HepG2 (cell line): Measurements from ENCODE around the gene GFOD1. TPM values are rescaled to one million over a fixed set of nuclear protein-coding genes. Genes with fewer than 3 reads are reported as not detected.
A peak's percentile ranks its signal among the peaks of the same experiment; 100 is the strongest.

Experiments
- AGO1 ChIP-seq: fragments of 200-400 bp; formaldehyde crosslinking; IDR thresholded peaks from 2 replicates; pipeline ENCODE4 v1.6.1; 2017; ENCODE audit warnings: mild to moderate bottlenecking, low read depth, low read length, moderate library complexity; ENCODE audit not compliant: poor library complexity, severe bottlenecking
- ARID5B ChIP-seq: IDR thresholded peaks from 2 replicates; pipeline ENCODE4 v1.4.0; 2020; ENCODE audit warnings: mild to moderate bottlenecking, missing genetic modification reagents
- CEBPG ChIP-seq: IDR thresholded peaks from 2 replicates; pipeline ENCODE4 v1.6.1; 2016
- CHD2 ChIP-seq: IDR thresholded peaks from 2 replicates; pipeline ENCODE4 v1.6.1; 2011; ENCODE audit warnings: low read depth, low read length, improper control_type of control experiment
- CHD4 ChIP-seq: fragments of 200-600 bp; sonication (generic); IDR thresholded peaks from 2 replicates; pipeline ENCODE4 v1.7.0; 2017; ENCODE audit warnings: mild to moderate bottlenecking, low read length, borderline replicate concordance
- ELF4 ChIP-seq: sonication (generic); formaldehyde crosslinking; IDR thresholded peaks from 2 replicates; pipeline ENCODE4 v1.5.0; 2020; ENCODE audit warnings: missing genetic modification reagents, mild to moderate bottlenecking, moderate library complexity, borderline replicate concordance
- FOXA1 ChIP-seq, 2 experiments: fragments of 450-650 bp in 1 of 2; sonication (generic) in 1 of 2; formaldehyde crosslinking in 1 of 2; IDR thresholded peaks; 2 replicates each; pipeline versions ENCODE4 v1.4.0 to v1.6.1; 2016 to 2020; ENCODE audit warnings: missing genetic modification reagents in 1 of 2
- FOXO1 ChIP-seq: sonication (generic); formaldehyde crosslinking; IDR thresholded peaks from 2 replicates; pipeline ENCODE4 v1.4.0; 2020; ENCODE audit warnings: missing genetic modification reagents
- HMG20A ChIP-seq: IDR thresholded peaks from 2 replicates; pipeline ENCODE4 v1.6.1; 2016; ENCODE audit warnings: borderline replicate concordance
- HMGA1 ChIP-seq: sonication (generic); formaldehyde crosslinking; conservative IDR thresholded peaks from 2 replicates; pipeline ENCODE4 v1.4.0; 2020; ENCODE audit warnings: missing genetic modification reagents
- IKZF1 ChIP-seq: fragments of 450-650 bp; IDR thresholded peaks from 2 replicates; pipeline ENCODE4 v1.7.1; 2016
- PLRG1 ChIP-seq: fragments of 450-650 bp; conservative IDR thresholded peaks from 2 replicates; pipeline ENCODE4 v1.6.1; 2016
- RNF219 ChIP-seq: sonication (generic); formaldehyde crosslinking; IDR thresholded peaks from 2 replicates; pipeline ENCODE4 v1.5.0; 2020; ENCODE audit warnings: mild to moderate bottlenecking, missing genetic modification reagents
- SRSF1 ChIP-seq: fragments of 200-400 bp; formaldehyde crosslinking; optimal IDR thresholded peaks from 2 replicates; pipeline ENCODE3; 2017; ENCODE audit warnings: mild to moderate bottlenecking, low read depth, low read length, moderate library complexity
- TRAFD1 ChIP-seq: sonication (generic); formaldehyde crosslinking; IDR thresholded peaks from 2 replicates; pipeline ENCODE4 v1.5.1; 2020; ENCODE audit warnings: missing genetic modification reagents, mild to moderate bottlenecking, borderline replicate concordance
- ZMAT5 ChIP-seq: sonication (generic); formaldehyde crosslinking; IDR thresholded peaks from 2 replicates; pipeline ENCODE4 v1.5.0; 2020; ENCODE audit warnings: mild to moderate bottlenecking, low read depth, missing genetic modification reagents, borderline replicate concordance
- ZNF10 ChIP-seq: sonication (generic); formaldehyde crosslinking; IDR thresholded peaks from 2 replicates; pipeline ENCODE4 v1.4.0; 2020; ENCODE audit warnings: mild to moderate bottlenecking, low read depth, missing genetic modification reagents, borderline replicate concordance
- ZNF513 ChIP-seq: sonication (generic); formaldehyde crosslinking; conservative IDR thresholded peaks from 2 replicates; pipeline ENCODE4 v1.5.0; 2020; ENCODE audit warnings: missing genetic modification reagents
- ZNF670 ChIP-seq: sonication (generic); formaldehyde crosslinking; IDR thresholded peaks from 2 replicates; pipeline ENCODE4 v1.8.0; 2022; ENCODE audit warnings: mild to moderate bottlenecking, missing genetic modification reagents, borderline replicate concordance
- ZNF709 ChIP-seq: sonication (generic); formaldehyde crosslinking; IDR thresholded peaks from 2 replicates; pipeline ENCODE4 v1.5.0; 2020; ENCODE audit warnings: mild to moderate bottlenecking, missing genetic modification reagents
- ZNF841 ChIP-seq: sonication (generic); formaldehyde crosslinking; IDR thresholded peaks from 2 replicates; pipeline ENCODE4 v1.8.1; 2023; ENCODE audit warnings: missing genetic modification reagents, borderline replicate concordance
- ZNF883 ChIP-seq: sonication (generic); formaldehyde crosslinking; IDR thresholded peaks from 2 replicates; pipeline ENCODE4 v1.5.1; 2020; ENCODE audit warnings: mild to moderate bottlenecking, missing genetic modification reagents; ENCODE audit errors: not compliant biosample characterization
- polyA plus RNA-seq, 8 experiments: library from polyadenylated mRNA; depleted of rRNA in 3 of 8; stranded (reverse) in 7 of 8; unstranded in 1 of 8; fragments of >200 nt; fragmentation: Illumina TruSeq in 4 of 8; extraction: Trizol in 4 of 8; gene quantifications; 2 replicates each; pipeline versions ENCODE4 v1.2.1 to v1.2.3, GENCODE V29; 2011 to 2016; ENCODE audit warnings: low read depth in 4 of 8, missing spikeins in 1 of 8, mixed read lengths in 1 of 8; ENCODE audit not compliant: insufficient read depth in 1 of 8
- total RNA-seq, 5 experiments: library from RNA; depleted of rRNA; stranded (reverse); fragments of >200 nt; fragmentation: Illumina TruSeq; extraction: Trizol; gene quantifications; 2 replicates each; pipeline ENCODE4 v1.2.3, GENCODE V29; 2016; ENCODE audit warnings: low read depth in 1 of 5

GFOD1 gene
- total and polyA plus RNA-seq, 2 of the 13 experiments (the other 11 are each of a cell fraction or from before 2014, with no cell fraction given), result 1.9 to 6.4 TPM

- no peak for TF ChIP-seq AGO1
- TF ChIP-seq ZNF709, result 0 out of 2 replicates have a peak, but pooled peaks have one; percentile 53
- TF ChIP-seq ZNF670 (CRISPR knock-in tag), result no peak
- TF ChIP-seq ZNF10 (CRISPR knock-in tag), result no peak
- no peak for TF ChIP-seq ZNF883 (CRISPR knock-in tag)
- no peak for TF ChIP-seq TRAFD1 (CRISPR knock-in tag)
- no peak for TF ChIP-seq ZNF841 (CRISPR knock-in tag)
- TF ChIP-seq CHD4, result no peak
- peak; percentile 81 for TF ChIP-seq CEBPG (CRISPR knock-in tag)
- TF ChIP-seq ARID5B (CRISPR knock-in tag), result peak; percentile 87
- TF ChIP-seq HMG20A (CRISPR knock-in tag), result peak; percentile 64; the same call in 1 of the 2 replicates
- TF ChIP-seq ELF4 (CRISPR knock-in tag), result no peak
- no peak for TF ChIP-seq RNF219 (CRISPR knock-in tag)
- TF ChIP-seq SRSF1, result no peak
- no peak for TF ChIP-seq IKZF1
- peak; percentile 88 for TF ChIP-seq FOXO1 (CRISPR knock-in tag)
- TF ChIP-seq HMGA1 (CRISPR knock-in tag), result no peak
- TF ChIP-seq FOXA1 (IDR thresholded peaks at IDR 0.05), result peak; percentile 49; the same call in 1 of the 2 replicates
- TF ChIP-seq FOXA1 (CRISPR knock-in tag; IDR thresholded peaks at IDR 0.05), result peak; percentile 98
- TF ChIP-seq ZNF513, result no peak
- no peak for TF ChIP-seq PLRG1
- TF ChIP-seq ZMAT5 (CRISPR knock-in tag), result no peak
- no peak for TF ChIP-seq CHD2
These were observed 73.9 kb downstream of the GFOD1 start (continued) for GRCh38 chr6:13413466-13413862.
